Panc1 (cell line): ENCODE results near the gene C1orf159.

Experiments used
- POLR2AphosphoS5 ChIP-seq: IDR thresholded peaks from 2 replicates; pipeline ENCODE4 v1.6.1; 2012; ENCODE audit warnings: mild to moderate bottlenecking, low read depth, low read length, moderate library complexity
- TCF7L2 ChIP-seq: IDR thresholded peaks from 2 replicates; pipeline ENCODE4 v1.6.1; 2011; ENCODE audit warnings: mild to moderate bottlenecking, low read depth, low read length, inconsistent platforms
- TF ChIP-seq, protein P1 (sequence below): fragments of 450-650 bp; IDR thresholded peaks from 2 replicates; pipeline ENCODE4 v1.5.1; 2017; ENCODE audit warnings: mild to moderate bottlenecking
- TF ChIP-seq, protein P2 (sequence below), 2 experiments: IDR thresholded peaks; 2 replicates each; pipeline ENCODE4 v1.6.1; 2011 to 2012; ENCODE audit warnings: low read depth in 2 of 2, control low read depth in 1 of 2, low read length in 1 of 2, mild to moderate bottlenecking in 1 of 2, moderate library complexity in 1 of 2; ENCODE audit not compliant: insufficient read depth in 1 of 2

GRCh38 chr1:1112237-1112985 lies 3.5 kb downstream of the C1orf159 start:
- TF ChIP-seq, protein P1, sequence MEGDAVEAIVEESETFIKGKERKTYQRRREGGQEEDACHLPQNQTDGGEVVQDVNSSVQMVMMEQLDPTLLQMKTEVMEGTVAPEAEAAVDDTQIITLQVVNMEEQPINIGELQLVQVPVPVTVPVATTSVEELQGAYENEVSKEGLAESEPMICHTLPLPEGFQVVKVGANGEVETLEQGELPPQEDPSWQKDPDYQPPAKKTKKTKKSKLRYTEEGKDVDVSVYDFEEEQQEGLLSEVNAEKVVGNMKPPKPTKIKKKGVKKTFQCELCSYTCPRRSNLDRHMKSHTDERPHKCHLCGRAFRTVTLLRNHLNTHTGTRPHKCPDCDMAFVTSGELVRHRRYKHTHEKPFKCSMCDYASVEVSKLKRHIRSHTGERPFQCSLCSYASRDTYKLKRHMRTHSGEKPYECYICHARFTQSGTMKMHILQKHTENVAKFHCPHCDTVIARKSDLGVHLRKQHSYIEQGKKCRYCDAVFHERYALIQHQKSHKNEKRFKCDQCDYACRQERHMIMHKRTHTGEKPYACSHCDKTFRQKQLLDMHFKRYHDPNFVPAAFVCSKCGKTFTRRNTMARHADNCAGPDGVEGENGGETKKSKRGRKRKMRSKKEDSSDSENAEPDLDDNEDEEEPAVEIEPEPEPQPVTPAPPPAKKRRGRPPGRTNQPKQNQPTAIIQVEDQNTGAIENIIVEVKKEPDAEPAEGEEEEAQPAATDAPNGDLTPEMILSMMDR: no peak
- TF ChIP-seq POLR2AphosphoS5 (no peak), TCF7L2 (no peak)
- TF ChIP-seq, protein P2, sequence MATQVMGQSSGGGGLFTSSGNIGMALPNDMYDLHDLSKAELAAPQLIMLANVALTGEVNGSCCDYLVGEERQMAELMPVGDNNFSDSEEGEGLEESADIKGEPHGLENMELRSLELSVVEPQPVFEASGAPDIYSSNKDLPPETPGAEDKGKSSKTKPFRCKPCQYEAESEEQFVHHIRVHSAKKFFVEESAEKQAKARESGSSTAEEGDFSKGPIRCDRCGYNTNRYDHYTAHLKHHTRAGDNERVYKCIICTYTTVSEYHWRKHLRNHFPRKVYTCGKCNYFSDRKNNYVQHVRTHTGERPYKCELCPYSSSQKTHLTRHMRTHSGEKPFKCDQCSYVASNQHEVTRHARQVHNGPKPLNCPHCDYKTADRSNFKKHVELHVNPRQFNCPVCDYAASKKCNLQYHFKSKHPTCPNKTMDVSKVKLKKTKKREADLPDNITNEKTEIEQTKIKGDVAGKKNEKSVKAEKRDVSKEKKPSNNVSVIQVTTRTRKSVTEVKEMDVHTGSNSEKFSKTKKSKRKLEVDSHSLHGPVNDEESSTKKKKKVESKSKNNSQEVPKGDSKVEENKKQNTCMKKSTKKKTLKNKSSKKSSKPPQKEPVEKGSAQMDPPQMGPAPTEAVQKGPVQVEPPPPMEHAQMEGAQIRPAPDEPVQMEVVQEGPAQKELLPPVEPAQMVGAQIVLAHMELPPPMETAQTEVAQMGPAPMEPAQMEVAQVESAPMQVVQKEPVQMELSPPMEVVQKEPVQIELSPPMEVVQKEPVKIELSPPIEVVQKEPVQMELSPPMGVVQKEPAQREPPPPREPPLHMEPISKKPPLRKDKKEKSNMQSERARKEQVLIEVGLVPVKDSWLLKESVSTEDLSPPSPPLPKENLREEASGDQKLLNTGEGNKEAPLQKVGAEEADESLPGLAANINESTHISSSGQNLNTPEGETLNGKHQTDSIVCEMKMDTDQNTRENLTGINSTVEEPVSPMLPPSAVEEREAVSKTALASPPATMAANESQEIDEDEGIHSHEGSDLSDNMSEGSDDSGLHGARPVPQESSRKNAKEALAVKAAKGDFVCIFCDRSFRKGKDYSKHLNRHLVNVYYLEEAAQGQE (IDR thresholded peaks at IDR 0.05; ENCODE audit: insufficient read depth in 1 of 2, low read depth in 2 of 2, low read length in 1 of 2): no peak
